ENCODE results near the gene FANCC.

The FANCC gene

DNA sequence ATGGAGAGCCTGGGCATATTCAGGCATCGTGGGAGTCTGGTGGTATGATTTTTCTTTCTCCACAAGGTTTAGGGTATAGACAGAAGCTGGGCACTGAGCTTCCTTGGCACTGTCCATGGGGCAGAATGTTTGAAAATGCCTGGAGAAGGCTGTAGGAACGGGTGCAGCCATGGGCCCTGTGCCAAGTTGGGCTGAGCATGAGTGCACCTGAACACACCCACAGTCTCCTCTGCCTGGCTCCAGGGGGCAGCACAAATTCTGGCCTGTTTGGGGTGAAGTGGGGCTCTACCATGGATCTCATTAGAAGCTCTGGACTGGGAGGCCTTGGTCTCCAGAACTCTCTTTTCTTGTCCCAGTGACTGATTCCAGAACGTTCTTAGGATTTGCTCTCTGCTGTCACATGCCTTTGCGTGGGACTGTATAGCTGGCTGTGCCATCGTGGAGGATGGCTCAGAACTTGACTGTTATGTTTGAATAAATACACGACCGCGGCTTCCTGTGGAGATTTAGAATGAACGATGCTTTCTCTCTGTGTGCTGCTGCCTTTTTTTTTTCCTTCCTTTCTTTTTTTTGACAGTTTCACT, 229.8 kb downstream of the FANCC start:
- TF ChIP-seq, protein P1, sequence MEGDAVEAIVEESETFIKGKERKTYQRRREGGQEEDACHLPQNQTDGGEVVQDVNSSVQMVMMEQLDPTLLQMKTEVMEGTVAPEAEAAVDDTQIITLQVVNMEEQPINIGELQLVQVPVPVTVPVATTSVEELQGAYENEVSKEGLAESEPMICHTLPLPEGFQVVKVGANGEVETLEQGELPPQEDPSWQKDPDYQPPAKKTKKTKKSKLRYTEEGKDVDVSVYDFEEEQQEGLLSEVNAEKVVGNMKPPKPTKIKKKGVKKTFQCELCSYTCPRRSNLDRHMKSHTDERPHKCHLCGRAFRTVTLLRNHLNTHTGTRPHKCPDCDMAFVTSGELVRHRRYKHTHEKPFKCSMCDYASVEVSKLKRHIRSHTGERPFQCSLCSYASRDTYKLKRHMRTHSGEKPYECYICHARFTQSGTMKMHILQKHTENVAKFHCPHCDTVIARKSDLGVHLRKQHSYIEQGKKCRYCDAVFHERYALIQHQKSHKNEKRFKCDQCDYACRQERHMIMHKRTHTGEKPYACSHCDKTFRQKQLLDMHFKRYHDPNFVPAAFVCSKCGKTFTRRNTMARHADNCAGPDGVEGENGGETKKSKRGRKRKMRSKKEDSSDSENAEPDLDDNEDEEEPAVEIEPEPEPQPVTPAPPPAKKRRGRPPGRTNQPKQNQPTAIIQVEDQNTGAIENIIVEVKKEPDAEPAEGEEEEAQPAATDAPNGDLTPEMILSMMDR (IDR thresholded peaks at IDR 0.05; ENCODE audit: extremely low read depth, missing control alignments), result no peak
- DNase-seq (ENCODE audit: low spot score), result peak; percentile 55

DNA sequence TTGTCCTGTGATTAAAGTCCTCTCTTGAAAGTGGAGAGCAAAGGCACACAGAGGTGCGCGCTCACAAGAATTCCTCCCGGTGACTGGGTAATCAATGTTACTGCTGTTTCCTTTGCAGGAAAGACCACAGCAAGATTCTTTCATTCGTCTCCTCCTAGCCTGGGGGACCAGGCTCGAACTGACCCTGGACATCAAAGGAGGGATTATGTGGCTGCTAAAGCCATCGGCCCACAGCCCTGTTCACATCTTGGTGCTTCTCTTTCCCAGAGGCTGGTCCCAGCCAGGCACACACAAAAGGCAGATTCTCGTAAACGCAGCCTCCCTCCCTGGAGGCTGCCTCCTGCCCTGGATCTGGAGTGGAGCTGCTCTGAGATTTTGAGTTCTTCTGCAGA, 230.9 kb downstream of the FANCC start:
- TF ChIP-seq, protein P1 (IDR thresholded peaks at IDR 0.05; ENCODE audit: extremely low read depth, missing control alignments), result no peak
- no peak for DNase-seq (ENCODE audit: low spot score)

DNA sequence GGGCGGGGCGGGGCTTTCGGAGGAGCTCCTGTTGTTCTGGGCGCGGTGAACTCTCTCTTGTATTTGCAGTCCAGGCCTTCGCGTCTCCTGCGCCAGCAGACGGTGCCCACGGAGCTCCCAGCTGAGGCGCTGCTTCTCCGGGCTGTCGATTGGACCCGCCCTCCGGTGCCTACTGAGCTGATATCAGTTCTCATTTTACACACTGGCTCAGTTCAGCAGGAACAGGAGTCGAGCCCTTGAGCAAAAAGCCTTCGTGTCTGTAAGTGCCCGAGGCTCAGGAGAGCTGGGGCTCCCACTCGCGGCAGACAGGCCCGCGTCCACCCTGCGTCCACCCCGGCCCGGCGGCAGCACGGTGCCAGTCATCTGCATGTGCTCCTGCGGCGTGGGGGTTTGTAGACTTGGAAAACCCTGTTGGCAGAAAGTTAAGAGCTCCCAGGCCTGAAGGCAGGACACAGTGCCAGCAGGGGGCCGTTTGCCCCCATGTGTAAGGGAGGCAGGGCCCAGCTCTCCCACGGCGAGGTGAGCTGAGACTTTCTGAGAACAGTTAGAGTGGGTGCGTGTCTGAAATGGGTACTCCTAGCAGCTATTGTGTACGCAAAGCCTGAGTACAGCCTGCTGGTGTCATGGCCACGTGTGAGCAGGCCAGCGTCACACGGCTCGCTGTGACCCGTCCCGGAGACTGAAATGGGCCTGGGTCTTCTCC, 231.5 kb downstream of the FANCC start:
- DNase-seq (ENCODE audit: low spot score), result no peak
- TF ChIP-seq, protein P1 (IDR thresholded peaks at IDR 0.05; ENCODE audit: extremely low read depth, missing control alignments), result no peak

DNA sequence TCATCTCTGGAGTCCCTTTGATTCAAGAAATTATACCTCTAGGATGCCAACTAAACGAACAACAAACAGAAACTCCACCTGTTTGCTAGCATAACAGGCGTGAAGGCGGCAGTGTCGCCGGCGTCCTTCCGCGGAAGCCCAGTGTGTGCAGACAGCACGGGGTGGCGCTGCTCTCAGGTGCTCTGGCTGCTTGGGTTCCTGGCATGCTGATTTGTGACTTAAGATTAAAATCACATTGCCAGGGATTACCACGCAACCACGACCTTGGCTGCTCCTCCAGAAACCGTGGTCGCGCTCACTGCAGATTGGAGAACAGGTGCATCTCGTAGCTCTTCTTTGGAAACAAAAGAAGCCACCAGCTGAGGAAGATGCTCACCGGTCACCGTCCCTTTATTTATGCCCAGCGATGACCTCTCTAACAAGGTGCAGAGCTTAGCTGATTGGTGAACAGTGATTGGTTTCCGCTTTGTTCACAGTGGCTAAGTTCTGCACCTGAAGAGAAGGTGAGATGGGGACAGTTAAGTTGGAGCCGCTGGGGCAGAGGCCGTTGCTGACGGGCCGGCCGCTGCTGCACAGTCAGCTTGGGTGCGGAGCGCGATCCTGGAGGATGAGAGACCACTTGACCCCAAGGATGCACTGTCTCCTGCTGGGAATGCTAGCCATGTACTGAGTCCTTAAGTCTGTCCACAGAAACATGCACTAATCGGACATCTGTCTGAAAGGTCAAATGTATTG, 232.3 kb downstream of the FANCC start:
- DNase-seq (ENCODE audit: low spot score), result no peak
- TF ChIP-seq, protein P1 (IDR thresholded peaks at IDR 0.05; ENCODE audit: extremely low read depth, missing control alignments), result no peak

DNA sequence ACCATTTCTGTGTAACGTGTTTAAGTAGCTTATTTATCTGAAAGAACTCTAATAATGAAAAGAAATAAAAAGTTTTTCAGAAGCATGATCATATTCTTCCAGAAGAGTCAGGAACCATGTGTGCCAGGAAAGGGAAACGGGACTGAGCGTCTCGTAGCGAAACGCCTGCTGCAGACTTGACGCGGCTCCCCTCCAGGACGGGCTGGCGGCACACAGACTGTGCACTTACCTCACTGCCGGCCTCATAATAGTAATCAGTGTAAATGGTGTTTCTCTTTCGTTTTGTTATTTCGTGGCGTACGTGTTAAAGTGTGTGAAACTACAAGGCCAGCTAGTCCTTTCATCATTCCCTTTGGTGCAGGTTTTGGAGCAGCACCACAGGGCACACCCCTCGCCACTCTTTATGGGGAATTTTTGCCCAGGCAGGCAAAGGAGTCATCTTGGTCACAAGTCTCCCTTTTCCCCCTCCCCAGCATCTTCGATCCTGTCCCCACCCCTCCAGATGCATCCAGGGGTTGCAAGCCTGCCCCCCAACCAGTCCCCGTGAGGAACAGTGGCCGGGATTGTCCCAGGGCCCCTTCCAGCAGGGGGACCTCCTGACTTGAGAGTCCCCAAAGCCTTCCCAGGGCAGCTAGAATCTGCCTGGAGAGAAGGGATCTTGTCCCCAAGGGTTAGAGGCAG, 233.1 kb downstream of the FANCC start:
- TF ChIP-seq, protein P1 (IDR thresholded peaks at IDR 0.05; ENCODE audit: extremely low read depth, missing control alignments), result no peak
- no peak for DNase-seq (ENCODE audit: low spot score)

DNA sequence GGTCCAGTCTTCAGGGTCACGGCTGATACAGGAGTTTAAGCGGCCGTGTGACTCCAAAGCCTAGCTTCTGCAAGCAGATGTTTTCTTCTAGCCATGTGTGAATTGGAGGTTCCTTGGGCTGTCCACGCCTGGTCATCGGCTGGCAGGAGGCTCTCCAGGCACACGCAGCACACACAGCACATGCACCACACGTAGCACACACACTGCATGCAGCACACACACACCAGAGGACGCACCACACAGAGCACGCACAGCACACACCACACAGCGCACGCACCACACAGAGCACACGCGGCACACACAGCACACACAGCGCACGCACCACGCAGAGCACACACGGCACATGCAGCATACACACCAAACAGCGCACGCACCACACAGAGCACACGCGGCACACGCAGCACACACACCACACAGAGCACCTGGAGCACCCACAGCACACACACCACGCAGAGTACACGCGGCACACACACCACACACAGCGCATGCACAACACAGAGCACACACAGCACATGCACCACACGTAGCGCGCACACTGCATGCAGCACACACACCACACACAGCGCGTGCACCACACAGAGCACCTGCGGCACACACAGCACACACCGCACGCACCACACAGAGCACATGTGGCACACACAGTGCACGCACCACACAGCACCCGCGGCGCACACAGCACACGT, 234.3 kb downstream of the FANCC start:
- DNase-seq (ENCODE audit: low spot score), result no peak

More for the DNA sequence above, 234.3 kb downstream of the FANCC start:
- TF ChIP-seq, protein P1 (IDR thresholded peaks at IDR 0.05; ENCODE audit: extremely low read depth, missing control alignments), result no peak

Data from GM20000 (cell line).